SK-N-MC (cell line): Measurements from ENCODE around the gene PRKAR1B.
"Not testable (repeated sequence)": the region's sequence is repeated elsewhere in the genome, so short reads cannot be mapped to it uniquely, and the experiment has no call there.

Experiments used
- EZH2 ChIP-seq: fragments of 200-600 bp; sonication (generic); IDR thresholded peaks from one replicate; pipeline ENCODE4 v1.6.1; 2017; ENCODE audit warnings: antibody characterized with exemption
- FOXP2 ChIP-seq: optimal IDR thresholded peaks from 2 replicates; pipeline ENCODE3; 2011; ENCODE audit warnings: mild to moderate bottlenecking, moderate library complexity; ENCODE audit not compliant: insufficient read depth; ENCODE audit errors: extremely low read length, control extremely low read depth
- POLR2AphosphoS5 ChIP-seq: IDR thresholded peaks from 2 replicates; pipeline ENCODE4 v1.6.1; 2012; ENCODE audit warnings: mild to moderate bottlenecking, low read depth, low read length, borderline replicate concordance

DNA sequence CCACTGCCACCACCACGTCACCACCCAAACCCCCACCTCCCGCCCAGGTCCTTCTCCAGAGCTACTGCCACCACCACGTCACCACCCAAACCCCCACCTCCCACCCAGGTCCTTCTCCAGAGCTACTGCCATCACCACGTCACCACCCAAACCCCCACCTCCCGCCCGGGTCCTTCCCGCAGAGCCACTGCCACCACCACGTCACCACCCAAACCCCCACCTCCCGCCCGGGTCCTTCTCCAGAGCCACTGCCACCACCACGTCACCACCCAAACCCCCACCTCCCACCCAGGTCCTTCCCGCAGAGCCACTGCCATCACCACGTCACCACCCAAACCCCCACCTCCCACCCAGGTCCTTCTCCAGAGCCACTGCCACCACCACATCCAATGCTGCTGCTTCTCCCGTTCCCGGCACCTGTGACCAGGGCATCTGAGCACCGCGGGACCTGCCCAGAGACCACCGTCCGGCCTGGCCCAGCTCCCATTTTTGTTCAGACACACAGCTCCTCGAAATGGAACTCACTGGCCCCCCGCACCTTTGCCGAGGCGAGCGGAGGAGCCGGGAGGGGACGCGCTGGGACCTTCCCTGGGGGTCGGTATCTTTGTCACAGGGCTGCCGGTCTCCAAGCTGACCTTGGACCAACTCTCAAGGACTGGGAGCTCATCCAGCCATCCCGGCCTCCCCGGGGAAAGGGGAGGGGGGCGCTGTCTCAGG lies 174.8 kb downstream of the PRKAR1B start:
- TF ChIP-seq POLR2AphosphoS5, EZH2, FOXP2: not testable (repeated sequence)
